Caco-2 (cell line): ENCODE data around the gene SLC39A1. TPM values are rescaled to one million over a fixed set of nuclear protein-coding genes. Genes with fewer than 3 reads are reported as not detected.

Source experiments
- BruUV-seq: library from RNA; stranded (reverse); fragments of 400-500 nt; replicated peaks from 2 replicates; lab custom pipeline; 2021; lab: Mats Ljungman, UMichigan
- CTCF ChIA-PET: fragments of 300-600 bp; sonication (Branson Sonifier 250); formaldehyde crosslinking; loops from one replicate; lab custom pipeline; 2022; ENCODE audit warnings: antibody characterized with exemption; lab: Charles Lee
- POLR2A ChIA-PET: fragments of 300-600 bp; sonication (Branson Sonifier 250); formaldehyde crosslinking; loops from one replicate; lab custom pipeline; 2022; ENCODE audit warnings: antibody characterized with exemption; lab: Charles Lee
- DNase-seq, 2 experiments: peaks; one replicate each; pipeline versions ENCODE4 v3.0.0 to v3.0.0-alpha.2; 2020 to 2022
- H3K27me3 ChIP-seq: replicated peaks from 2 replicates; pipeline ENCODE4 v1.6.0; 2011; ENCODE audit warnings: low read length; ENCODE audit not compliant: control insufficient read depth, insufficient read depth
- H3K36me3 ChIP-seq: 2 replicates; pipeline ENCODE4 v1.5.1; 2011; ENCODE audit warnings: low read length; ENCODE audit not compliant: control insufficient read depth, insufficient read depth
- H3K4me1 ChIP-seq: fragments of 250-450 bp; sonication (Bioruptor Pico); 2 replicates; pipeline ENCODE4 v1.5.1; 2020; ENCODE audit warnings: mild to moderate bottlenecking
- H3K4me3 ChIP-seq: 2 replicates; pipeline ENCODE4 v1.5.1; 2011; ENCODE audit warnings: low read depth, mild to moderate bottlenecking, control low read depth, low read length
- H3K9me3 ChIP-seq: fragments of 250-450 bp; sonication (Bioruptor Pico); 2 replicates; pipeline ENCODE4 v1.5.1; 2020; ENCODE audit warnings: mild to moderate bottlenecking, moderate library complexity
- H3K27ac Mint-ChIP-seq: one replicate; pipeline ENCODE4 v1.8.0; 2022; ENCODE audit warnings: mixed read lengths; ENCODE audit not compliant: unreplicated experiment
- H3K27me3 Mint-ChIP-seq: one replicate; pipeline ENCODE4 v1.8.0; 2022; ENCODE audit warnings: mixed read lengths; ENCODE audit not compliant: insufficient read depth, unreplicated experiment
- H3K36me3 Mint-ChIP-seq: one replicate; pipeline ENCODE4 v1.8.0; 2022; ENCODE audit warnings: mild to moderate bottlenecking, mixed read lengths; ENCODE audit not compliant: insufficient read depth, unreplicated experiment
- H3K4me1 Mint-ChIP-seq: one replicate; pipeline ENCODE4 v1.8.0; 2022; ENCODE audit warnings: low read depth, mixed read lengths; ENCODE audit not compliant: unreplicated experiment
- H3K4me3 Mint-ChIP-seq: one replicate; pipeline ENCODE4 v1.8.0; 2022; ENCODE audit warnings: mild to moderate bottlenecking, moderate library complexity, mixed read lengths; ENCODE audit not compliant: unreplicated experiment
- H3K9me3 Mint-ChIP-seq: one replicate; pipeline ENCODE4 v1.8.0; 2022; ENCODE audit warnings: mixed read lengths; ENCODE audit not compliant: unreplicated experiment
- intact Hi-C: fragments of 100-400 bp; cut with micrococcal nuclease; formaldehyde crosslinking; loops from one replicate; pipeline ENCODE4 v1.10.0; 2022; ENCODE audit not compliant: unreplicated experiment
- total RNA-seq: library from RNA; stranded (reverse); gene quantifications from 2 replicates; pipeline ENCODE4 v1.2.3, GENCODE V29; 2022
- TF ChIP-seq, protein P1 (sequence below), 2 experiments: fragments of 200-600 bp in 1 of 2; IDR thresholded peaks; 1 replicate in 1 of 2; 2 replicates in 1 of 2; pipeline versions ENCODE4 v1.5.1 to v1.8.0; 2011 to 2022; ENCODE audit warnings: antibody characterized with exemption in 1 of 2, control low read depth in 1 of 2, inconsistent platforms in 1 of 2, low read depth in 1 of 2, low read length in 1 of 2, mild to moderate bottlenecking in 1 of 2, moderate library complexity in 1 of 2; ENCODE audit not compliant: insufficient read depth in 1 of 2, severe bottlenecking in 1 of 2, unreplicated experiment in 1 of 2

The SLC39A1 gene
- total RNA-seq, 1 experiment from 2014 or later: 135 TPM

DNA sequence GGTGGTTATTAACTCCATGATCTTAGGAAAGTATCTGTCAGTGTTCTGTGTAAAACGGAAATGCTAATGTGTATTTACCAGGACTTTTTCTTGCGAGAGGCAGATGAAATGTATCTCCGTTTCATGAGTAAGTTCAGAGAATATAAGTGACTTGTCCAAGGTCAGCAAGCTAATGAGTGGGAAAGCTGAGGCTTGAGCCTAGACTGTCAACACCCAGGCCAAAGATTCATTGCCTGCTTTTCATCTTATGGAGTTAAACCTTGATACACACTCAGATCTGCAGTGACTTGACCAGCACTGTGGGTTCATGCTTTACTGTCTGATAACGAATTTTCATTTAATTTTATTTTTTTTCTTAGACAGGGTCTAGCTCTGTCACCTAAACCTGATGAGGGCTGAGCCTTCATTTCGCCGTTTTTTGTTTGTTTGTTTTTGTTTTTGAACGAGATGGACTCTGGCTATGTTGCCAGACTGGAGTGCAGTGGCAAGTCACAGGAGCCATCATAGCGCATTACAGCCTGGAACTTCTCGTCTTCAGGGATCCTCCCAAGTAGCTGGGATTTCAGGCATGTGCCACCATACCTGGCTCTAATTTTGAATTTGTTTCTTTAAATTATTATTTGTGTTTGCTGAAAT lies 15.1 kb upstream of the SLC39A1 start:
- POLR2A ChIA-PET: interaction anchor here (0.6 to 4.0 kb wide), 7 partner anchors 8 to 345 kb away, joined by 3 to 105 read pairs (median 7); partner anchors contain the start of genes CHTOP, CREB3L4, CRTC2 and RAB13
- no TSS peak for BruUV-seq
- Histone ChIP-seq H3K36me3 (no peaks in the 10 kb centered on the region; the same call in 1 of the 2 replicates), H3K27me3 (no peaks in the 10 kb centered on the region), H3K4me1 (peaks cover 8% of the 10 kb centered on the region), H3K4me3 (peak overlapping the region; percentile 84), H3K9me3 (no peaks in the 10 kb centered on the region)
- TF ChIP-seq, protein P1, sequence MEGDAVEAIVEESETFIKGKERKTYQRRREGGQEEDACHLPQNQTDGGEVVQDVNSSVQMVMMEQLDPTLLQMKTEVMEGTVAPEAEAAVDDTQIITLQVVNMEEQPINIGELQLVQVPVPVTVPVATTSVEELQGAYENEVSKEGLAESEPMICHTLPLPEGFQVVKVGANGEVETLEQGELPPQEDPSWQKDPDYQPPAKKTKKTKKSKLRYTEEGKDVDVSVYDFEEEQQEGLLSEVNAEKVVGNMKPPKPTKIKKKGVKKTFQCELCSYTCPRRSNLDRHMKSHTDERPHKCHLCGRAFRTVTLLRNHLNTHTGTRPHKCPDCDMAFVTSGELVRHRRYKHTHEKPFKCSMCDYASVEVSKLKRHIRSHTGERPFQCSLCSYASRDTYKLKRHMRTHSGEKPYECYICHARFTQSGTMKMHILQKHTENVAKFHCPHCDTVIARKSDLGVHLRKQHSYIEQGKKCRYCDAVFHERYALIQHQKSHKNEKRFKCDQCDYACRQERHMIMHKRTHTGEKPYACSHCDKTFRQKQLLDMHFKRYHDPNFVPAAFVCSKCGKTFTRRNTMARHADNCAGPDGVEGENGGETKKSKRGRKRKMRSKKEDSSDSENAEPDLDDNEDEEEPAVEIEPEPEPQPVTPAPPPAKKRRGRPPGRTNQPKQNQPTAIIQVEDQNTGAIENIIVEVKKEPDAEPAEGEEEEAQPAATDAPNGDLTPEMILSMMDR (IDR thresholded peaks at IDR 0.05; ENCODE audit: insufficient read depth in 1 of 2, low read depth in 1 of 2, low read length in 1 of 2, severe bottlenecking in 1 of 2, unreplicated experiment in 1 of 2): no peak
- Mint-ChIP-seq H3K4me1 (peaks cover 6% of the 10 kb centered on the region), H3K36me3 (peaks cover 40% of the 10 kb centered on the region), H3K9me3 (no peaks in the 10 kb centered on the region), H3K27ac (peak overlapping the region; percentile 92), H3K4me3 (peak overlapping the region; percentile 95), H3K27me3 (no peaks in the 10 kb centered on the region)
- no peak for DNase-seq
- CTCF ChIA-PET: interaction anchor here (0.8 to 2.5 kb wide), 6 partner anchors 9 to 402 kb away, joined by 3 to 13 read pairs (median 4); partner anchors contain the start of genes CREB3L4, GATAD2B and RPS27
- intact Hi-C loops: no loop called here

GRCh38 chr1:153977250-153978240 lies 14.2 kb upstream of the SLC39A1 start, which contains the start of gene JTB:
Gene JTB, minus strand, starts transcription at chr1:153977674. Its CDS starts 422 bp downstream, at chr1:153977252.
- Histone ChIP-seq H3K27me3 (no peaks in the 10 kb centered on the region), H3K36me3 (no peaks in the 10 kb centered on the region; the same call in 1 of the 2 replicates), H3K9me3 (no peaks in the 10 kb centered on the region), H3K4me1 (peaks cover 8% of the 10 kb centered on the region), H3K4me3 (peak within 1 kb of the TSS; percentile 84)
- no peaks in the 10 kb centered on the region for H3K9me3 Mint-ChIP-seq
- H3K4me1 Mint-ChIP-seq: peaks cover 6% of the 10 kb centered on the region
- ChIA-PET POLR2A (interaction anchor here (0.6 to 4.0 kb wide), 15 partner anchors 9 to 411 kb away, joined by 3 to 105 read pairs (median 6); partner anchors contain the start of genes CHTOP, CREB3L4, CRTC2 and INTS3), CTCF (interaction anchor here (0.6 to 2.5 kb wide), 9 partner anchors 9 to 401 kb away, joined by 3 to 13 read pairs (median 5); partner anchors contain the start of genes CREB3L4, CRTC2, GATAD2B and RAB13)
- TF ChIP-seq, protein P1 (IDR thresholded peaks at IDR 0.05; ENCODE audit: insufficient read depth in 1 of 2, low read depth in 1 of 2, low read length in 1 of 2, severe bottlenecking in 1 of 2, unreplicated experiment in 1 of 2): no peak
- peaks cover 43% of the 10 kb centered on the region for H3K36me3 Mint-ChIP-seq
- peak within 1 kb of the TSS; percentile 92 for H3K27ac Mint-ChIP-seq
- intact Hi-C loops: loop anchor here (1.0 kb wide), 2 partner anchors 9 to 10 kb away; partner anchors contain the start of genes CREB3L4 and RAB13
- H3K4me3 Mint-ChIP-seq: peak within 1 kb of the TSS; percentile 95
- BruUV-seq: TSS peak; percentile 85
- DNase-seq: peak; percentile 86
- no peaks in the 10 kb centered on the region for H3K27me3 Mint-ChIP-seq
